A673 (cell line): ENCODE results near the gene ZSCAN10. TPM values are rescaled to one million over a fixed set of nuclear protein-coding genes. Genes with fewer than 3 reads are reported as not detected.

Source experiments
- BruUV-seq: library from RNA; stranded (reverse); fragments of 400-500 nt; replicated peaks from 2 replicates; lab custom pipeline; 2021; lab: Mats Ljungman, UMichigan
- CTCF ChIA-PET: fragments of 300-600 bp; sonication (Branson Sonifier 250); formaldehyde crosslinking; loops from one replicate; lab custom pipeline; 2022; ENCODE audit warnings: antibody characterized with exemption; lab: Charles Lee
- POLR2A ChIA-PET: fragments of 300-600 bp; sonication (Branson Sonifier 250); formaldehyde crosslinking; loops from one replicate; lab custom pipeline; 2022; ENCODE audit warnings: antibody characterized with exemption; ENCODE audit not compliant: low non-redundant PET; lab: Charles Lee
- DNase-seq: peaks from one replicate; pipeline ENCODE4 v3.0.0-alpha.2; 2015; ENCODE audit warnings: low spot score
- H3K27ac ChIP-seq: fragments of 200-600 bp; sonication (generic); 2 replicates; pipeline ENCODE4 v1.5.1; 2016; ENCODE audit warnings: mixed run types, low read depth, mild to moderate bottlenecking, mixed read lengths, antibody characterized with exemption, low read length; ENCODE audit not compliant: poor library complexity, severe bottlenecking
- H3K27me3 ChIP-seq: fragments of 200-600 bp; sonication (generic); replicated peaks from 2 replicates; pipeline ENCODE4 v1.6.1; 2017; ENCODE audit warnings: mixed run types, low read depth, mild to moderate bottlenecking, mixed read lengths, antibody characterized with exemption, low read length; ENCODE audit not compliant: insufficient read depth, poor library complexity
- H3K36me3 ChIP-seq: fragments of 200-600 bp; sonication (generic); 2 replicates; pipeline ENCODE4 v1.6.1; 2016; ENCODE audit warnings: mixed run types, mild to moderate bottlenecking, mixed read lengths, antibody characterized with exemption, low read length; ENCODE audit not compliant: insufficient read depth, poor library complexity, severe bottlenecking
- H3K4me1 ChIP-seq: fragments of 200-600 bp; sonication (generic); 2 replicates; pipeline ENCODE4 v1.6.1; 2017; ENCODE audit warnings: mixed run types, mild to moderate bottlenecking, mixed read lengths, antibody characterized with exemption, low read length; ENCODE audit not compliant: insufficient read depth, poor library complexity, severe bottlenecking
- H3K4me3 ChIP-seq: fragments of 200-600 bp; sonication (generic); 2 replicates; pipeline ENCODE4 v1.5.1; 2016; ENCODE audit warnings: low read depth, mixed run types, mild to moderate bottlenecking, mixed read lengths, low read length; ENCODE audit not compliant: poor library complexity, severe bottlenecking
- H3K9me3 ChIP-seq: fragments of 200-600 bp; sonication (generic); 2 replicates; pipeline ENCODE4 v1.6.1; 2016; ENCODE audit warnings: mixed run types, low read depth, mild to moderate bottlenecking, mixed read lengths, antibody characterized with exemption, low read length; ENCODE audit not compliant: poor library complexity, severe bottlenecking
- EZH2 ChIP-seq: fragments of 200-600 bp; sonication (generic); IDR thresholded peaks from 2 replicates; pipeline ENCODE4 v1.6.1; 2017; ENCODE audit warnings: borderline replicate concordance, low read depth, mild to moderate bottlenecking, mixed read lengths, antibody characterized with exemption, low read length; ENCODE audit not compliant: poor library complexity, severe bottlenecking
- intact Hi-C: fragments of 100-400 bp; cut with micrococcal nuclease; formaldehyde crosslinking; loops from one replicate; pipeline ENCODE4 v1.10.0; 2022; ENCODE audit not compliant: unreplicated experiment
- total RNA-seq: library from RNA; stranded (reverse); gene quantifications from 2 replicates; pipeline ENCODE4 v1.2.3, GENCODE V29; 2021
- TF ChIP-seq, protein P1 (sequence below): fragments of 300-800, 200-600 bp; sonication (generic); conservative IDR thresholded peaks from 2 replicates; pipeline ENCODE4 v1.5.1; 2017; ENCODE audit warnings: low read depth, mild to moderate bottlenecking, antibody characterized with exemption, low read length, moderate library complexity, mixed read lengths

Gene ZSCAN10
- total RNA-seq, 1 experiment from 2014 or later = not detected

DNA sequence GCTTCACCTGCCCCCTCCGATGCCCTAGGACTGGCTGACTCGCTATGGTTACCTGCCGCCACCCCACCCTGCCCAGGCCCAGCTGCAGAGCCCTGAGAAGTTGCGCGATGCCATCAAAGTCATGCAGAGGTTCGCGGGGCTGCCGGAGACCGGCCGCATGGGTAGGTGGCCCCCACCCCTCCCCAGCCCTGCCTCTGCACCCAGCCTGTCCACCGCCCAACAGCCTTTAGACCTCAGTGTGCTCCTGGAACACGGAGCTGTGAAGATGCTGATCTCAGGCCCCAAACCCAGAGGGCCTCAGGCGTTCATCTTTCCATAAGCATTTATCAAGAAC is 51.7 kb downstream of the ZSCAN10 start:
- ChIA-PET POLR2A (no interaction called here), CTCF (interaction anchor here (1.0 to 1.4 kb wide), 2 partner anchors 11 to 15 kb away, joined by 3 to 12 read pairs; no protein-coding TSS in a partner anchor)
- H3K4me3 ChIP-seq = no peak overlapping the region
- no peak overlapping the region for H3K27ac ChIP-seq
- intact Hi-C loops = no loop called here
- no peaks in the 10 kb centered on the region for H3K36me3 ChIP-seq
- no TSS peak for BruUV-seq
- H3K9me3 ChIP-seq = no peaks in the 10 kb centered on the region
- peaks cover 20% of the 10 kb centered on the region for H3K27me3 ChIP-seq
- TF ChIP-seq, protein P1, sequence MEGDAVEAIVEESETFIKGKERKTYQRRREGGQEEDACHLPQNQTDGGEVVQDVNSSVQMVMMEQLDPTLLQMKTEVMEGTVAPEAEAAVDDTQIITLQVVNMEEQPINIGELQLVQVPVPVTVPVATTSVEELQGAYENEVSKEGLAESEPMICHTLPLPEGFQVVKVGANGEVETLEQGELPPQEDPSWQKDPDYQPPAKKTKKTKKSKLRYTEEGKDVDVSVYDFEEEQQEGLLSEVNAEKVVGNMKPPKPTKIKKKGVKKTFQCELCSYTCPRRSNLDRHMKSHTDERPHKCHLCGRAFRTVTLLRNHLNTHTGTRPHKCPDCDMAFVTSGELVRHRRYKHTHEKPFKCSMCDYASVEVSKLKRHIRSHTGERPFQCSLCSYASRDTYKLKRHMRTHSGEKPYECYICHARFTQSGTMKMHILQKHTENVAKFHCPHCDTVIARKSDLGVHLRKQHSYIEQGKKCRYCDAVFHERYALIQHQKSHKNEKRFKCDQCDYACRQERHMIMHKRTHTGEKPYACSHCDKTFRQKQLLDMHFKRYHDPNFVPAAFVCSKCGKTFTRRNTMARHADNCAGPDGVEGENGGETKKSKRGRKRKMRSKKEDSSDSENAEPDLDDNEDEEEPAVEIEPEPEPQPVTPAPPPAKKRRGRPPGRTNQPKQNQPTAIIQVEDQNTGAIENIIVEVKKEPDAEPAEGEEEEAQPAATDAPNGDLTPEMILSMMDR = no peak
- TF ChIP-seq EZH2 = no peak
- no peak for DNase-seq
- no peaks in the 10 kb centered on the region for H3K4me1 ChIP-seq

DNA sequence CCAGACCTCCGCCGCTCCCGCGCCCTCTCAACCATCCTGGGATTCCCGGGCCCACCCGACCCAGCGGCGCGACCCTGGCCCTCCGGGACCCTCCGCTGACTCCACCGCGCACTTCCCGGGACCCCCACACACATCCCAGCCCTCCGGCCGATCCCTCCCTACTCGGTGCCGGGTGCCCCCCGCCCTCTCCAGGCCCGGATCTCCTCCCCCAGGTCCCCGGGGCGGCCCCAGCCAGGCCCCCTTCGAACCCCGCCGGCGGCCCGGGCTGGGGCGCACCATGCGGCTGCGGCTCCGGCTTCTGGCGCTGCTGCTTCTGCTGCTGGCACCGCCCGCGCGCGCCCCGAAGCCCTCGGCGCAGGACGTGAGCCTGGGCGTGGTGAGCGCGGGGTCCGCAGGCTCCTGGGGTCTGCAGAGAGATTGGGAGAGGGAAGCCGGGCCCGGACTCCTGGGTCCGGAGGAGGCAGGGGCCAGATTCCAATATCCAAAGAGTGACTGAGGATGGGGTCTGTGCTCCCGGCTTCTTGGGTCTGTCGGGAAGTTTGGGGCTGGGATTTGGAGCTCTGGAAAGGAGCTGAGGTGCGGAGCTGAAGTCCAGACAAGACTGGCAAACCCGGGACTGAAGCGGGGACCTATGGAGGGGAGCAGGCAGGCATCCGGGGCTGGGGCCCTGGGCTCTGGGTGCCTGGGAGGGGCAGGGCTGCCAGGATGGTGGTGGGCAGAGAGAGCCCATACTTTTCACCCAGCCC is 52.3 kb downstream of the ZSCAN10 start:
- Histone ChIP-seq H3K4me1 (no peaks in the 10 kb centered on the region), H3K27me3 (peaks cover 20% of the 10 kb centered on the region), H3K36me3 (no peaks in the 10 kb centered on the region), H3K4me3 (peak overlapping the region; percentile 51), H3K27ac (no peak overlapping the region), H3K9me3 (no peaks in the 10 kb centered on the region)
- ChIA-PET CTCF (interaction anchor here (1.0 to 1.4 kb wide), 2 partner anchors 12 to 15 kb away, joined by 3 to 12 read pairs; no protein-coding TSS in a partner anchor), POLR2A (no interaction called here)
- no peak for DNase-seq
- intact Hi-C loops = no loop called here
- TF ChIP-seq, protein P1 = no peak
- TF ChIP-seq EZH2 = peak; percentile 83
- no TSS peak for BruUV-seq

DNA sequence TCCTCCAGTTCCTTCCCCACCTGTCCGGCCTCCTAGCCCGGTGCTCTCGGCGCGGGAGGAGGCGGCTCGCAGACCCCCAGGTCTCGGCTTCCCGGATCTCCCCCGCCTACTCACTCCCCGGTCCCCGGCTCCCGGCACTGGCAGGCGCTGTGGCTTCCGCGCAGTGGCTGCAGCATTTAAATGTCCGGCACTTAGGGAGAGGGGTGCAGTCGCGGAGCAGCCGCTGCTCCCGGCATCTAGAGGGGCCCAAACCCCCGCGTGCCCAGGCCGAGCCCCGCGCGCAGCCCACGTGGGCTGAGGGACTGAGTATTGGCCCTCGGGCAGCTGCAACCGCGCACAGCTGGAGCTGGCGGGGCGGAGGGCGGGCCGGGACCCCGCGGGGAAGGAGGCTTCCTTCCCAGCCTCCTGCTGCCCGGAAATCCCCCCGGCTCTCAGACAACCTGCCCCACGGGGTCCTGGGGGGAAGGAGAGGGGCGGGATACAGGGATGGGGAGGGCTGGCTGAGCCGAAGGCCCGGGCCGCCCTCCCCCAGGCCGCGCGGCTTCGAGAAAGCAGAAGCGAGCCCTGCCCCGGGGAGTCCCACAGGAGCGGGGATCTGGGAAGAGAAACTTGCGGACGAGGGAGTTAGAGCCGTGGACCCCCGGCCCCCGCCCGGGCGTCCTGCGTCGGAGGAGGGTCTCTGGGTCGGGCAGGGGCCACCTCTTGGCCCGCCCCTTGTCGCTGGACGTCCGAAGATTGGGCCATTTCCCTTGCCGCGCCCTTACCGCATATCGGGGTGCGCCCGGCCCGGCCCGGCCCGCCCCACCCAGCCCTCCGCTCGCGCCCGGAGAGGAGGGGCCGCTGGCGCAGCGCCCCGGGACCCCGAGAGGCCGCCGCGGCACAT is 53.1 kb downstream of the ZSCAN10 start, which contains the start of gene MMP25:
Gene MMP25, plus strand, starts transcription at position 804 of the 883 bp plus-strand sequence. CDS start 357 bp downstream, outside the sequence.
- TF ChIP-seq EZH2 = peak; percentile 27
- TF ChIP-seq, protein P1 = no peak
- Histone ChIP-seq H3K4me3 (peak within 1 kb of the TSS; percentile 51), H3K36me3 (no peaks in the 10 kb centered on the region), H3K4me1 (no peaks in the 10 kb centered on the region), H3K27me3 (peaks cover 20% of the 10 kb centered on the region), H3K9me3 (no peaks in the 10 kb centered on the region), H3K27ac (no peak within 1 kb of the TSS)
- ChIA-PET CTCF (interaction anchor here (0.6 to 1.4 kb wide), 3 partner anchors 15 to 84 kb away, joined by 3 to 5 read pairs (median 4); no protein-coding TSS in a partner anchor), POLR2A (interaction anchor here (0.6 kb wide), 1 partner anchor 185 kb away, joined by 5 read pairs; no protein-coding TSS in a partner anchor)
- no peak for DNase-seq
- intact Hi-C loops = no loop called here
- BruUV-seq = no TSS peak
